Heart left ventricle (tissue), 16 donors: Measurements from ENCODE around the gene FBXL12. TPM values are rescaled to one million over a fixed set of nuclear protein-coding genes. Genes with fewer than 3 reads are reported as not detected.

Source experiments
- ATAC-seq, 4 donors: fragments of 200-7000 bp; cut with Tn5 transposase; one replicate each; pipeline ENCODE4 v1.9.1; 2020 to 2022; ENCODE audit warnings: moderate library complexity in 4 of 4, mild to moderate bottlenecking in 3 of 4, moderate number of reproducible peaks in 1 of 4
- DNase-seq, 5 donors: peaks; one replicate each; pipeline ENCODE4 v3.0.0-alpha.2; 2020
- H3K27ac ChIP-seq, 12 donors: fragments of 200-600 bp; sonication (generic) in 4 of 12; one replicate each; pipeline versions ENCODE4 v1.5.0 to v1.8.0; 2016 to 2022; ENCODE audit warnings: mild to moderate bottlenecking in 2 of 12
- H3K27me3 ChIP-seq, 9 donors: fragments of 200-600 bp; sonication (generic) in 2 of 9; one replicate each; pipeline versions ENCODE4 v1.5.1 to v1.8.0; 2016 to 2022; ENCODE audit warnings: mild to moderate bottlenecking in 3 of 9
- H3K36me3 ChIP-seq, 9 donors: fragments of 200-600 bp; sonication (generic) in 2 of 9; one replicate each; pipeline versions ENCODE4 v1.5.0 to v1.8.0; 2018 to 2022; ENCODE audit warnings: mild to moderate bottlenecking in 2 of 9
- H3K4me1 ChIP-seq, 12 donors: fragments of 200-600 bp; sonication (generic) in 4 of 12; one replicate each; pipeline versions ENCODE4 v1.5.0 to v1.8.0; 2016 to 2022; ENCODE audit warnings: mild to moderate bottlenecking in 3 of 12
- H3K4me3 ChIP-seq, 12 donors: fragments of 200-600 bp; sonication (generic) in 4 of 12; one replicate each; pipeline versions ENCODE4 v1.5.0 to v1.8.0; 2017 to 2022; ENCODE audit warnings: mild to moderate bottlenecking in 9 of 12, moderate library complexity in 4 of 12
- H3K9me3 ChIP-seq, 12 donors: fragments of 200-600 bp; sonication (generic) in 4 of 12; one replicate each; pipeline versions ENCODE4 v1.5.0 to v1.8.0; 2016 to 2022; ENCODE audit warnings: mild to moderate bottlenecking in 1 of 12
- POLR2A ChIP-seq, 2 donors: fragments of 450-650 bp; IDR thresholded peaks; one replicate each; pipeline ENCODE4 v1.6.1; 2017; ENCODE audit warnings: antibody characterized with exemption in 2 of 2, mild to moderate bottlenecking in 2 of 2, moderate library complexity in 2 of 2
- WGBS, 4 donors: extraction: QIAGEN DNeasy Blood & Tissue Kit in 2 of 4; methylation state at CpG; one replicate each; pipeline versions ENCODE4 v1.1.5 to v1.1.7; 2013 to 2018; 5-methylcytosine and 5-hydroxymethylcytosine counted together
- intact Hi-C, 10 donors: fragments of 100-400 bp; cut with DNase I; formaldehyde crosslinking; loops; one replicate each; pipeline versions ENCODE4 v1.11.1 to v1.14.2; 2022
- polyA plus RNA-seq, 2 donors: library from polyadenylated mRNA; stranded (reverse); fragments of 200-250 nt; gene quantifications; one replicate each; pipeline ENCODE4 v1.2.3, GENCODE V29; 2013
- total RNA-seq, 9 donors: library from RNA; depleted of rRNA in 2 of 9; stranded (reverse); fragments of >200 nt in 2 of 9; fragmentation: NEBNext Ultra II Directional in 3 of 9; extraction: Animal tissue kit (Norgen Biotek cat#: 25700) in 3 of 9; gene quantifications; one replicate each; pipeline versions ENCODE4 v1.1.0 to v1.2.4, GENCODE V29; 2016 to 2023
- TF ChIP-seq, protein P1 (sequence below), 12 donors: fragments of 200-600 bp; sonication (generic) in 4 of 12; IDR thresholded peaks; one replicate each; pipeline versions ENCODE4 v1.5.0 to v1.8.0; 2018 to 2022; ENCODE audit warnings: antibody characterized with exemption in 12 of 12, mild to moderate bottlenecking in 5 of 12
- donor health status: ischemic (EF 13 %, LVEDD 7.1; RV severe dilation, severe dysfunction).
- donor health status: healthy with polysubstance abuse.
- donor health status: DM: no; HTN: yes; CAD: no.
- donor health status: DM: no; HTN: no; CAD: no.
- donor health status: ischemic (EF 25% LVEDD 6.9; RV normal size, moderate dysfunction).
- donor health status: ischemic (EF 25% LVEDD 5.7; RV mildly dilated, moderate dysfunction).
- donor health status: healthy.
- donor health status: DM: yes; HTN: yes; CAD: no.
- donor health status: ischemic (EF 35%, LVEDD 5.7; RV mildly dilated, moderate dysfunction).
- donor health status: nonischemic (EF 11% LVEDD 7.7; RV severe dilation, severe dysfunction).
- donor health status: DM: yes; HTN: yes; CAD: no.
- donor health status: PGD.
- donor health status: ischemic (EF 29% LVEDD 5.4; RV normal size, mild dysfunction).
- donor health status: nonischemic (EF 23%, LVEDD 6.1; RV moderate dilation, normal function).

Gene FBXL12
- total and polyA plus RNA-seq, 11 donors, result 9.8 to 17.6 (median 12.2) TPM

DNA sequence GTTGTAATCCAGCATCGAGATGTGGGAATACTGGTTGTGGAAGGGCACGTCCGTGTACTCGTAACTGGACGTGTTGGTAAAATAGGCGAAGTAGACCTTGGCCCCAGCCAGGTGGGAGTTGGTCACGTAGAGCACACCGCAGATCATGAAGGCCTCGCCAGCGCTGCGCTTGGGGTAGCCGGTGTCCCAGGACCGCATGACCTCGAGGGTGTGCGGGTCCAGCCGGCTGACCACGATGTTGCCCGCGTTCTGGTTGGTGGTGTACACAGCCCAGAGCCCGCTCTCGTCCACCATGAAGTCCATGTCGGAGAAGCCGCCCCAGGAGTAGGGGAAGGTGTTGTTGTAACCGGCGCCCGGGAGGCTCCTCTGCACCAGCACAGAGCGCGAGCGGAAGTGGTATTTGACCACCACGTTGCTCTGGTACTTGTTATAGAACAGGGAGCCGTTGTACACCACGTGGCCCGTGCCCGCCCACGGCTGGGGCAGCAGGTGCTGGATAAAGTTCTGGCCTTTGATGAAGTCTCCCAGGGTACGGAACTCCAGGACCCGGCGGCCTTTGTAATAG is 35.5 kb upstream of the FBXL12 start:
- no peak overlapping the region for H3K27ac ChIP-seq
- peaks cover 0 to 14% (median under 1%) of the 10 kb centered on the region in 9 donors for H3K36me3 ChIP-seq
- intact Hi-C loops, result no loop called here
- H3K4me1 ChIP-seq, result peaks cover 0 to 12% (median 0%) of the 10 kb centered on the region in 12 donors
- peaks cover 0 to 5% (median 0%) of the 10 kb centered on the region in 12 donors for H3K9me3 ChIP-seq
- ATAC-seq (peak in 1 of 4 donors; percentile 7), DNase-seq (no peak)
- no peak for TF ChIP-seq POLR2A (IDR thresholded peaks at IDR 0.05)
- TF ChIP-seq, protein P1, sequence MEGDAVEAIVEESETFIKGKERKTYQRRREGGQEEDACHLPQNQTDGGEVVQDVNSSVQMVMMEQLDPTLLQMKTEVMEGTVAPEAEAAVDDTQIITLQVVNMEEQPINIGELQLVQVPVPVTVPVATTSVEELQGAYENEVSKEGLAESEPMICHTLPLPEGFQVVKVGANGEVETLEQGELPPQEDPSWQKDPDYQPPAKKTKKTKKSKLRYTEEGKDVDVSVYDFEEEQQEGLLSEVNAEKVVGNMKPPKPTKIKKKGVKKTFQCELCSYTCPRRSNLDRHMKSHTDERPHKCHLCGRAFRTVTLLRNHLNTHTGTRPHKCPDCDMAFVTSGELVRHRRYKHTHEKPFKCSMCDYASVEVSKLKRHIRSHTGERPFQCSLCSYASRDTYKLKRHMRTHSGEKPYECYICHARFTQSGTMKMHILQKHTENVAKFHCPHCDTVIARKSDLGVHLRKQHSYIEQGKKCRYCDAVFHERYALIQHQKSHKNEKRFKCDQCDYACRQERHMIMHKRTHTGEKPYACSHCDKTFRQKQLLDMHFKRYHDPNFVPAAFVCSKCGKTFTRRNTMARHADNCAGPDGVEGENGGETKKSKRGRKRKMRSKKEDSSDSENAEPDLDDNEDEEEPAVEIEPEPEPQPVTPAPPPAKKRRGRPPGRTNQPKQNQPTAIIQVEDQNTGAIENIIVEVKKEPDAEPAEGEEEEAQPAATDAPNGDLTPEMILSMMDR (IDR thresholded peaks at IDR 0.05), result no peak
- 97 to 99% (median 98%) methylated on average over 34 to 38 of the region's 38 CpGs for WGBS, 4 donors
- no peak overlapping the region for H3K4me3 ChIP-seq
- H3K27me3 ChIP-seq, result no peaks in the 10 kb centered on the region

DNA sequence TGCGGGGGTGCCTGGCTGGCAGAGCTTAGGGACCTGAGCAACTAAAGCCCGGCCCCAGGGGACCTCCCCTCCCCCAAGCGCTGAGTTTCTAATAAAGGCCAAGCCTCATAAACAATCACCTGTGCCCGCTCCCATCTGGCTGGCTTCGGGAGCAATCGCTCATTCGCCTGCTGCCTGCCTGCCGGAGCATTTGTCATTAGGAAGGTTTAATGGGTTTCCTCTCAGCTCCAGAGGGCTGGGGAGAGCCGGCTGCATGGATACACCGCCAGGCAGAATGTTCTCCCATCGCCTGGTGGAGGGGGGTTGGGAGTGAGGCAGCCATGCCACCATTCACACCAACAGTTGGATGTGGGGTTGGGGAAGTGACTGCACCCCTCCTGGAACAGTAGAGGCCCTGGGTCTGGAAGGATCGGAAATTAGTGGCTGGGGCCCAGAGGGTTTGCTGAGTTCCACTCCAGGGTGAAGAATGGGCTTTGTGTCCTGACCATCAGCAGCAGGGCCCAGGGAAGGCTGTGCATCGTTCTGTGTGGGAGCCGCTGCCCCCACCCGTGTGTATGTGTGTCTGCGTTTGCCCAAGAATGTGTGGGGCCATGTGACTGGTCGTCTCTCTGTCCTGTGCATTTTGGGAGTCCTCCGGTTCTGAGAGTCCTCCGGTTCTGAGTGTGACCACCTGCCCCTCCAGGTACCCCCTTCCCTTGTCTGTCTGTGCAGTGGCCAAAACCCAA is 31.5 kb upstream of the FBXL12 start:
- Histone ChIP-seq H3K9me3 (peaks cover 0 to 5% (median 0%) of the 10 kb centered on the region in 12 donors), H3K27me3 (no peaks in the 10 kb centered on the region), H3K4me1 (peaks cover 0 to 12% (median 0%) of the 10 kb centered on the region in 12 donors), H3K36me3 (peaks cover 0 to 41% (median 25%) of the 10 kb centered on the region in 9 donors), H3K4me3 (no peak overlapping the region), H3K27ac (no peak overlapping the region)
- TF ChIP-seq, protein P1 (IDR thresholded peaks at IDR 0.05), result no peak
- TF ChIP-seq POLR2A (IDR thresholded peaks at IDR 0.05), result no peak
- no peak for ATAC-seq
- intact Hi-C loops, result no loop called here
- DNase-seq, result no peak
- 78 to 84% (median 82%) methylated on average over 14 to 19 of the region's 19 CpGs for whole genome bisulfite sequencing, 4 donors

DNA sequence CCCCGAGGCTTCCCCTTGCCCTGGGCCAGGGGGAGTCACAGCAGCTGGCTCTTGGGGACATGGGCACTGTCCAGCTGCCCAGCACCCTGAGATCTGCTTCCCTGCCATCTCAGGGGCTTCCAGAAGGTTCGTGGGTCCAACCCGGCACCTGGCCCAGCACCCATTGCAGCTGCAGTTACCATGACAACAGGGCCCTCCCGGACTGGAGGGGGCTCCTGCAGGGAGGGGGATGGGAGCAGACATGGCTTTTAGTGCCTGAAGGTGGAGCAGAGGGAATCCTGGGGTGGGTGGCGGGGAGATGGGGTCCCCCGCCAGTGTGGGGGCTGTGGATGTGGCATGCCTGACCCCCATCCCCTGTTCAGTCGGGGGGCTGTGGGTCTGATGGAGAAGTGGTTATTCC is 30.9 kb upstream of the FBXL12 start:
- ATAC-seq, result no peak
- Histone ChIP-seq H3K4me1 (peaks cover 0 to 12% (median 0%) of the 10 kb centered on the region in 12 donors), H3K27me3 (no peaks in the 10 kb centered on the region), H3K4me3 (no peak overlapping the region), H3K27ac (no peak overlapping the region), H3K36me3 (peaks cover 0 to 45% (median 30%) of the 10 kb centered on the region in 9 donors), H3K9me3 (peaks cover 0 to 5% (median 0%) of the 10 kb centered on the region in 12 donors)
- TF ChIP-seq POLR2A (IDR thresholded peaks at IDR 0.05), result no peak
- TF ChIP-seq, protein P1 (IDR thresholded peaks at IDR 0.05), result no peak
- intact Hi-C loops, result no loop called here
- WGBS, 4 donors, result 68 to 87% (median 80%) methylated on average over 4 to 7 of the region's 7 CpGs
- DNase-seq, result no peak

DNA sequence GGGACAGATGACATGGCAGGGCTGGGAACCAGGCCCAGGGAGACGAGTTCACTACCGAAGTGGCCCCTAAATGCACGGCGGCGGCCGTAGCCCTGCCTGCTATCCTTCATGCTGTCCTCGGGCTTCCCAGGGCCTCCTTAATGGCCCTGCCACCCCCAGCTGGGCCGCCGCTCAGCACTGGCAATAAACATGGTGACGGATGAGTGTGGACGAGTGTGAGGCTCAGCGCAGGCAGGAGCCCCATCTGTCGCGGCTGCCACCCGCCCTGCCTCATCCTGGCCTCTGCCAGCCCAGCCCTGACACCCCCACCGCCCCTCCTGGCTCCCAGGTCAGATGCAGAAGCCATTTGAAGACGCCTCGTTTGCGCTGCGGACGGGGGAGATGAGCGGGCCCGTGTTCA is 29.9 kb upstream of the FBXL12 start:
- Histone ChIP-seq H3K4me1 (peaks cover 0 to 12% (median 0%) of the 10 kb centered on the region in 12 donors), H3K27ac (no peak overlapping the region), H3K4me3 (no peak overlapping the region), H3K27me3 (no peaks in the 10 kb centered on the region), H3K9me3 (peaks cover 0 to 3% (median 0%) of the 10 kb centered on the region in 12 donors), H3K36me3 (peaks cover 3 to 55% (median 40%) of the 10 kb centered on the region in 9 donors)
- ATAC-seq (no peak), DNase-seq (no peak)
- intact Hi-C loops, result no loop called here
- WGBS, 4 donors, result 87 to 91% (median 89%) methylated on average over 13 to 23 of the region's 23 CpGs
- TF ChIP-seq, protein P1 (IDR thresholded peaks at IDR 0.05), result no peak
- no peak for TF ChIP-seq POLR2A (IDR thresholded peaks at IDR 0.05)
